CD4-positive, alpha-beta T cell (primary cell): ENCODE data around the gene ADAM8. TPM values are rescaled to one million over a fixed set of nuclear protein-coding genes. Genes with fewer than 3 reads are reported as not detected.
A peak's percentile ranks its signal among the peaks of the same experiment; 100 is the strongest.

Source experiments
- ATAC-seq: fragments of 200-7000 bp; cut with Tn5 transposase; one replicate; pipeline ENCODE4 v1.10.0; 2022; ENCODE audit warnings: mild to moderate bottlenecking; ENCODE audit not compliant: poor library complexity
- CTCF ChIA-PET: fragments of 350-600 bp; sonication (Branson Sonifier 250); formaldehyde crosslinking; loops from one replicate; lab custom pipeline; 2021; ENCODE audit warnings: antibody characterized with exemption, inconsistent platforms; lab: Charles Lee
- POLR2A ChIA-PET: fragments of 350-600 bp; sonication (Branson Sonifier 250); formaldehyde crosslinking; loops from one replicate; lab custom pipeline; 2021; ENCODE audit warnings: antibody characterized with exemption, inconsistent platforms; lab: Charles Lee
- DNase-seq, 14 experiments: peaks; one replicate each; pipeline ENCODE4 v3.0.0-alpha.2; 2013 to 2020; ENCODE audit warnings: mixed read lengths in 2 of 14
- H3K27ac ChIP-seq, 2 donors: one replicate each; pipeline versions ENCODE4 v1.5.1 to v1.7.0; 2013; ENCODE audit warnings: low read length in 2 of 2, low read depth in 1 of 2, mild to moderate bottlenecking in 1 of 2
- H3K27me3 ChIP-seq, 2 experiments: 1 replicate in 1 of 2; 2 replicates in 1 of 2; pipeline versions ENCODE4 v1.6.1 to v1.7.0; 2013; ENCODE audit warnings: low read length in 2 of 2, control low read depth in 1 of 2, mild to moderate bottlenecking in 1 of 2, moderate library complexity in 1 of 2; ENCODE audit not compliant: insufficient read depth in 2 of 2, control insufficient read depth in 1 of 2
- H3K36me3 ChIP-seq: one replicate; pipeline ENCODE4 v1.6.1; 2013; ENCODE audit warnings: low read length, control low read depth; ENCODE audit not compliant: insufficient read depth
- H3K4me1 ChIP-seq: one replicate; pipeline ENCODE4 v1.6.1; 2013; ENCODE audit warnings: low read length, control low read depth; ENCODE audit not compliant: insufficient read depth
- H3K4me3 ChIP-seq: one replicate; pipeline ENCODE4 v1.5.1; 2013; ENCODE audit warnings: mild to moderate bottlenecking, low read length, moderate library complexity
- H3K9me3 ChIP-seq, 2 experiments: 1 replicate in 1 of 2; 2 replicates in 1 of 2; pipeline versions ENCODE4 v1.6.1 to v1.7.0; 2013; ENCODE audit warnings: low read length in 2 of 2, mild to moderate bottlenecking in 2 of 2, control low read depth in 1 of 2, moderate library complexity in 1 of 2; ENCODE audit not compliant: control insufficient read depth in 1 of 2, insufficient read depth in 1 of 2
- H3K27ac Mint-ChIP-seq: one replicate; pipeline ENCODE4 v1.8.0; 2020; ENCODE audit warnings: mixed read lengths
- H3K27me3 Mint-ChIP-seq: one replicate; pipeline ENCODE4 v1.8.0; 2021; ENCODE audit warnings: mixed read lengths
- H3K36me3 Mint-ChIP-seq: one replicate; pipeline ENCODE4 v1.8.0; 2021; ENCODE audit warnings: low read depth, mixed read lengths
- H3K4me1 Mint-ChIP-seq: one replicate; pipeline ENCODE4 v1.8.0; 2021; ENCODE audit warnings: low read depth, mixed read lengths
- H3K4me3 Mint-ChIP-seq: one replicate; pipeline ENCODE4 v1.8.0; 2020; ENCODE audit warnings: mild to moderate bottlenecking, mixed read lengths
- H3K9me3 Mint-ChIP-seq: one replicate; pipeline ENCODE4 v1.8.0; 2020; ENCODE audit warnings: mixed read lengths
- CTCF ChIP-seq: fragments of 200-600 bp; IDR thresholded peaks from one replicate; pipeline ENCODE4 v1.8.0; 2022; ENCODE audit warnings: antibody characterized with exemption, mild to moderate bottlenecking
- intact Hi-C, 2 experiments: fragments of 100-400 bp; cut with DNase I in 1 of 2; cut with micrococcal nuclease in 1 of 2; formaldehyde crosslinking; loops; one replicate each; pipeline versions ENCODE4 v1.15.1 to v1.9.0; 2023 to 2025; cut with DNase I, micrococcal nuclease
- total RNA-seq, 174 experiments: library from RNA in 2 of 174; stranded (reverse) in 2 of 174; gene quantifications; one replicate each; pipeline ENCODE4 v1.2.3 and lab custom pipeline; 2021 to 2026

Gene ADAM8
- total RNA-seq, 2 experiments from 2014 or later = 95.6 to 95.9 TPM

GRCh38 chr10:133310789-133311188, 34.1 kb upstream of the ADAM8 start:
- Histone ChIP-seq H3K27ac (no peak overlapping the region), H3K4me3 (no peak overlapping the region), H3K27me3 (no peaks in the 10 kb centered on the region), H3K36me3 (peaks cover 42% of the 10 kb centered on the region), H3K9me3 (peaks cover 0 to 9% of the 10 kb centered on the region in 2 experiments), H3K4me1 (peaks cover 28% of the 10 kb centered on the region)
- Mint-ChIP-seq H3K4me3 (peak overlapping the region; percentile 45), H3K27me3 (peaks cover 7% of the 10 kb centered on the region), H3K9me3 (no peaks in the 10 kb centered on the region), H3K36me3 (peaks cover 45% of the 10 kb centered on the region), H3K4me1 (peaks cover 24% of the 10 kb centered on the region), H3K27ac (peak overlapping the region; percentile 67)
- no peak for TF ChIP-seq CTCF
- no peak for DNase-seq
- CTCF ChIA-PET = no interaction called here
- ATAC-seq = no peak
- POLR2A ChIA-PET = no interaction called here
- intact Hi-C loops = no loop called here

GRCh38 chr10:133310399-133310755, 33.7 kb upstream of the ADAM8 start:
- Mint-ChIP-seq H3K27me3 (peaks cover 7% of the 10 kb centered on the region), H3K4me3 (peak overlapping the region; percentile 63), H3K9me3 (no peaks in the 10 kb centered on the region), H3K4me1 (peaks cover 28% of the 10 kb centered on the region), H3K27ac (peak overlapping the region; percentile 87), H3K36me3 (peaks cover 47% of the 10 kb centered on the region)
- H3K27ac ChIP-seq = no peak overlapping the region
- POLR2A ChIA-PET = no interaction called here
- intact Hi-C loops = no loop called here
- CTCF ChIA-PET = no interaction called here
- peaks cover 0 to 9% of the 10 kb centered on the region in 2 experiments for H3K9me3 ChIP-seq
- no peak for ATAC-seq
- no peaks in the 10 kb centered on the region for H3K27me3 ChIP-seq
- TF ChIP-seq CTCF = no peak
- H3K4me3 ChIP-seq = no peak overlapping the region
- H3K4me1 ChIP-seq = peaks cover 29% of the 10 kb centered on the region
- peak in 1 of 14 experiments; percentile 43 for DNase-seq
- peaks cover 45% of the 10 kb centered on the region for H3K36me3 ChIP-seq

- ATAC-seq (no peak), DNase-seq (peak in 1 of 14 experiments; percentile 57)
- CTCF ChIA-PET = no interaction called here
- TF ChIP-seq CTCF = no peak
- Mint-ChIP-seq H3K36me3 (peaks cover 52% of the 10 kb centered on the region), H3K27me3 (peaks cover 7% of the 10 kb centered on the region), H3K9me3 (no peaks in the 10 kb centered on the region), H3K4me1 (peaks cover 32% of the 10 kb centered on the region), H3K4me3 (peak overlapping the region; percentile 63), H3K27ac (peak overlapping the region; percentile 87)
- Histone ChIP-seq H3K27ac (peak overlapping the region in 1 of 2 donors; percentile 34), H3K36me3 (peaks cover 45% of the 10 kb centered on the region), H3K27me3 (no peaks in the 10 kb centered on the region), H3K4me1 (peaks cover 33% of the 10 kb centered on the region), H3K9me3 (peaks cover 0 to 9% of the 10 kb centered on the region in 2 experiments), H3K4me3 (peak overlapping the region; percentile 38)
- intact Hi-C loops = loop anchor here (1.0 to 5.0 kb wide), 3 partner anchors 48 to 63 kb away; partner anchors contain the start of genes ECHS1 (in 2 of the 2) and FUOM (in 1 of the 2)
- POLR2A ChIA-PET = no interaction called here
Observed at GRCh38 chr10:133309720-133310398, 33.2 kb upstream of the ADAM8 start.
